NCI-H2227 (cell line): Measurements from ENCODE around the gene PRR12.

Experiments used
- DNase-seq: peaks from one replicate; lab custom pipeline; 2025; ENCODE audit not compliant: unreplicated experiment; lab: John Stamatoyannopoulos, UW

The PRR12 gene

GRCh38 chr19:49590971-49591730 lies at the start of gene PRR12:
Gene PRR12 (plus strand): TSS chr19:49591182. CDS start chr19:49591655, 473 bp downstream.
- DNase-seq: peak; percentile 71

GRCh38 chr19:49541914-49542313 lies 49.1 kb upstream of the PRR12 start:
- DNase-seq: no peak

GRCh38 chr19:49542446-49542845 lies 48.5 kb upstream of the PRR12 start:
- no peak for DNase-seq

- no peak for DNase-seq
Observed at GRCh38 chr19:49543032-49543431, 48.0 kb upstream of the PRR12 start.

GRCh38 chr19:49544154-49544553 lies 46.8 kb upstream of the PRR12 start:
- no peak for DNase-seq

GRCh38 chr19:49546825-49547565 lies 44.0 kb upstream of the PRR12 start:
- DNase-seq: peak; percentile 91

GRCh38 chr19:49549045-49549444 lies 41.9 kb upstream of the PRR12 start:
- DNase-seq: no peak

GRCh38 chr19:49551531-49551930 lies 39.5 kb upstream of the PRR12 start:
- DNase-seq: no peak

- no peak for DNase-seq
Observed at GRCh38 chr19:49552749-49553148, 38.2 kb upstream of the PRR12 start.

- no peak for DNase-seq
Observed at GRCh38 chr19:49553451-49554271, 37.3 kb upstream of the PRR12 start.

- no peak for DNase-seq
Observed at GRCh38 chr19:49554701-49555181, 36.2 kb upstream of the PRR12 start.

GRCh38 chr19:49555600-49556411 lies 35.2 kb upstream of the PRR12 start:
- peak; percentile 26 for DNase-seq

- no peak for DNase-seq
Observed at GRCh38 chr19:49556412-49557398, 34.3 kb upstream of the PRR12 start.

GRCh38 chr19:49557641-49558325 lies 33.2 kb upstream of the PRR12 start:
- DNase-seq: no peak

- no peak for DNase-seq
Observed at GRCh38 chr19:49558591-49558990, 32.4 kb upstream of the PRR12 start.

- DNase-seq: no peak
Observed at GRCh38 chr19:49559443-49559842, 31.5 kb upstream of the PRR12 start.

GRCh38 chr19:49559928-49560327 lies 31.1 kb upstream of the PRR12 start:
- no peak for DNase-seq

- no peak for DNase-seq
Observed at GRCh38 chr19:49560358-49560900, 30.6 kb upstream of the PRR12 start.
